C4-2B (cell line): Measurements from ENCODE around the gene GRB7.
"Not testable (repeated sequence)": the region's sequence is repeated elsewhere in the genome, so short reads cannot be mapped to it uniquely, and the experiment has no call there.

Experiments
- H3K27ac ChIP-seq: fragments of 450-650 bp; 2 replicates; pipeline ENCODE4 v1.5.1; 2017
- ZFX ChIP-seq: fragments of 450-650 bp; IDR thresholded peaks from 2 replicates; pipeline ENCODE4 v1.6.1; 2017
- TF ChIP-seq, protein P1 (sequence below): fragments of 450-650 bp; conservative IDR thresholded peaks from 2 replicates; pipeline ENCODE4 v1.5.1; 2017; ENCODE audit warnings: mild to moderate bottlenecking

Gene GRB7

DNA sequence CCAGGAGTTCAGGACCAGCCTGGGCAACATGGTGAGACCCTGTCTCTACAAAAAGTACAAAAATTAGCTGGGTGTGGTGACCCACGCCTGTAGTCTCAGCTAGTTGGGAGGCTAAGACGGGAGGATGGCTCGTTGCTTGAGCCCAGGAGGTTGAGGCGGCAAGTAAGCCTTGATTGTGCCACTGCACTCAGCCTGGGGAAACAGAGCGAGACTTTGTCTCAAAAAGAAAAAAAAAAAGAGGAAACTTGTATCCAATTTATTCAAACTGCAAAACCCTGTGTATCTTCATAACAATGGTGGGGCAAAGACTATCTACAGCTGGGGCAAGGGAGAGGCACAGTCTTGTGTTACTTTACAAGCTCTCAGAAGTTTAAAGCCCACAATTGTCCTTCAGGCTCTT, 21.5 kb downstream of the GRB7 start:
- no peak overlapping the region for H3K27ac ChIP-seq
- TF ChIP-seq, protein P1, sequence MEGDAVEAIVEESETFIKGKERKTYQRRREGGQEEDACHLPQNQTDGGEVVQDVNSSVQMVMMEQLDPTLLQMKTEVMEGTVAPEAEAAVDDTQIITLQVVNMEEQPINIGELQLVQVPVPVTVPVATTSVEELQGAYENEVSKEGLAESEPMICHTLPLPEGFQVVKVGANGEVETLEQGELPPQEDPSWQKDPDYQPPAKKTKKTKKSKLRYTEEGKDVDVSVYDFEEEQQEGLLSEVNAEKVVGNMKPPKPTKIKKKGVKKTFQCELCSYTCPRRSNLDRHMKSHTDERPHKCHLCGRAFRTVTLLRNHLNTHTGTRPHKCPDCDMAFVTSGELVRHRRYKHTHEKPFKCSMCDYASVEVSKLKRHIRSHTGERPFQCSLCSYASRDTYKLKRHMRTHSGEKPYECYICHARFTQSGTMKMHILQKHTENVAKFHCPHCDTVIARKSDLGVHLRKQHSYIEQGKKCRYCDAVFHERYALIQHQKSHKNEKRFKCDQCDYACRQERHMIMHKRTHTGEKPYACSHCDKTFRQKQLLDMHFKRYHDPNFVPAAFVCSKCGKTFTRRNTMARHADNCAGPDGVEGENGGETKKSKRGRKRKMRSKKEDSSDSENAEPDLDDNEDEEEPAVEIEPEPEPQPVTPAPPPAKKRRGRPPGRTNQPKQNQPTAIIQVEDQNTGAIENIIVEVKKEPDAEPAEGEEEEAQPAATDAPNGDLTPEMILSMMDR = no peak
- TF ChIP-seq ZFX = no peak

- TF ChIP-seq, protein P1 = no peak
- no peak for TF ChIP-seq ZFX
- H3K27ac ChIP-seq = no peak overlapping the region
Observed at GRCh38 chr17:39761861-39762496, 24.2 kb downstream of the GRB7 start.

DNA sequence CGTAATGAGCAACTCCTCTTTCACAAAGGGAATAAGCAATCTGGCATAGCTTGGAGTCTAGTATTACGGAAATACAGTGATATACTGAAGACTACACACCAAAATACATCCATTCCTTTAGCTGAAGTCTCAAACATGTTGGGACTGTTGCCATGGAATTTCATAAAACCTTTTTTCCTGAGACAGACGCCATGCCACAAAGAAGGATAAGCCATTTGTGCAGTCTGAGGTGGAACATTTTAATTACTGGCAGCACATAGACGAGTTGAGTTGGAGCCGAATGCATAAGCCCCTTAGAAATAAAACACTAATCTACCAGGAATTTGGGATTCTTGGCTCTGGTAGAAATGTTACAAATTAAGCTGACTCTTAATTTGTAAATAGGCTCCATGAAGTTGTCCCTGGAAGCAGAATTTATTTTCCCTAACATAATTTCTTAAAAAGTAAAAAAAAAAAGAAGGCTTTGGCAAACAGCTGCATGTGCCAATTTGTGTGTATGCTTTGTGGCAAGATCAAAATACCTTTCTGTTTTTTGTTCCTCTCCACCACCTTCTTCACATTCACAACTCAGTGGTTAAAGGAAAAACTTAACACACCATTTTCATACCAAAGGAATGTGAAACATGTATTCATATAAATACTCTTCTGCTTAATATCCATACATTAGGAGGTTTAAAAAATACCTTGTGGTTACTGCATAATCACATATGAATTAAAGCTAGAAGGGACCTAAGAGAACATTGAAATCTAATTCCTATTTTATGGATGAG, 25.5 kb downstream of the GRB7 start:
- TF ChIP-seq ZFX = no peak
- TF ChIP-seq, protein P1 = no peak
- H3K27ac ChIP-seq = no peak overlapping the region

GRCh38 chr17:39764171-39764570, 26.4 kb downstream of the GRB7 start:
- H3K27ac ChIP-seq = not testable (repeated sequence)

GRCh38 chr17:39765175-39765574, 27.4 kb downstream of the GRB7 start:
- no peak overlapping the region for H3K27ac ChIP-seq
- TF ChIP-seq, protein P1 = no peak
- no peak for TF ChIP-seq ZFX

DNA sequence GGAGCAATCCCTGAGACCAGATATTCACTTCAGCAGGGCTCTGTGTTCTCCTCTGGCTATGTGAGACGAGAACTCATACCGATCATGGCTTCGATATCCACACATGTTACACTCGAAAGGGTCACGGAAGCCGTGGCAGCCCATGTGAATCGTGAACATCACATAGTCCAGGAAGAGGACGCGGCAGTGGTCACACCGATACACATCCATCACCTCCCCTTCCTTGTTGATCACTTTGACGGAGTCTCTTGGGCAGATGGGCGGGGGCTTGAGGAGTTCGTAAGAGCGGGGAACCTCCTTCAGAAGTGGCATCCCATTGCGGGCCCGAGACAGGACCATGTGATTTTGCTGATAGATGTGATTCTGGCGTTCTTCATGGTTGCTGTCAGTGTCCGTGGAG, 28.0 kb downstream of the GRB7 start:
- TF ChIP-seq ZFX = no peak
- TF ChIP-seq, protein P1 = no peak
- no peak overlapping the region for H3K27ac ChIP-seq

DNA sequence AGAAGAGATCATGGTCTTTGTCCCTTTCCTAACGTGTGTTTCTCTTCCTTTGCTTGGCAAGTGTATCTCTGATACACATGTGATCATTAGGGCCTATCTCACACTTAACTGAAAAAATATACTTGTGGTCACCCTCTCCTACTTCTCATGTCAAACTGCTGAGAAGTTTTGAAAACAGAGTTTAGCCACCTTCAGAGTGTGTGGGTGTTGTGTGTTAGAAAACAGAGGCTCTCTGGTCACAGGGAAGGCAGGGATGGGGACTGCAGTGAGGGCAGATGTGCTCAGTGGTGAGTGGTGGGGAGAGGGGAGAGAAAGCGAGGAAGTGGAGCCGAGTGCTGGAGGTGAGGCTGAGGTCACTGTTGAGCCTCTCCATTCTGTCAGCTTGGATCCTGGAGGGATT, 29.4 kb downstream of the GRB7 start:
- TF ChIP-seq ZFX = no peak
- TF ChIP-seq, protein P1 = no peak
- H3K27ac ChIP-seq = no peak overlapping the region
